ENCODE data around the gene CUEDC2. TPM values are rescaled to one million over a fixed set of nuclear protein-coding genes. Genes with fewer than 3 reads are reported as not detected.

CUEDC2 gene
- total and polyA plus RNA-seq, 2 donors (not counting 1 experiment from before 2014, with no cell fraction given) = 60.8 to 62.3 TPM

DNA sequence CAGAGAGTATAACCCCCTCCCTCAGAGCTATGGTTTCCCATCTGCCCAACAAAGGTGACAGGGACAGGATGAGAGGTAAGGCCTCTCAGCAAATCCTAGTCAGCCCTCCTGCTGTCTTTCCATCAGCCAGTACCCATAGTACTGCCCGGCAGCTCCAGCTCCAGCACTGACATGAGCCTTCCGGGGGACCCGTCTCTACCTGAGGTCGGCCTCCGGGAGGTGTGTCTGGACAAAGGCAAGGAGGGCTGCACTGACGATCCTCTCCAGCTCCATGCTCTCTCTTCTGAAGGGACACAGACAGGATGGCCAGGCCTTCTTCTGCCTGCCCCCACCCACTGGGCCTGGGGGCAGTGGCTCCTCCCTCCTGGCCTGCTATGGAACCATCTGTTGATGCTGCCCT is 7.5 kb downstream of the CUEDC2 start:
- no peaks in the 10 kb centered on the region for H3K27me3 ChIP-seq (ENCODE audit: control insufficient read depth, insufficient read depth, low read length)

DNA sequence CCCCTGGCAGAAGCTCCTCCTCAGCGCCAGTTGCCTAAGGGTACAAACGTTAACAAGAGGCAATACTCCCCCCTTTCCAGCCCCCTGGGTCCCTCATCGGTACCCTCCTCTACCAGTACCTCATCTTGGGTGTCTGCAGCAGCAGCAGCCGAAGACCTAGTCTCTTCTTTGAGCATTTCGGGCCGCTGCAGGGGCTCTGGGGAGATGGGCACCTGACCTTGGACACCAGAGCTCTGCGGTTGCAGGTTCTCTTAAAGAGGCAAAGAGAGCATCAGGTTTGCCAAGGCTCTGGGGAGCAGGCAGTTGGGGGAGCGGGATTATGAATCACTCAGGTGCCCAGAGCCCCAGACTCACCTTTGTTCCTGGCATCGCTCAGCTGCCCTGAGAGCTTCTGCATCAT is 8.2 kb downstream of the CUEDC2 start:
- Histone ChIP-seq H2AFZ (ENCODE audit: low read length) (no peak overlapping the region), H3K27ac (ENCODE audit: insufficient read depth, low read length) (no peak overlapping the region), H3K36me3 (ENCODE audit: control insufficient read depth, insufficient read depth, low read length) (peaks cover 11% of the 10 kb centered on the region), H3K9ac (ENCODE audit: insufficient read depth, low read length) (no peak overlapping the region), H3K4me2 (ENCODE audit: extremely low read depth, insufficient read depth, low read length) (no peak overlapping the region), H3K79me2 (ENCODE audit: control insufficient read depth, insufficient read depth, low read length) (peaks cover 3% of the 10 kb centered on the region), H3K9me3 (ENCODE audit: control insufficient read depth, insufficient read depth, low read depth, low read length) (no peaks in the 10 kb centered on the region), H4K20me1 (ENCODE audit: control insufficient read depth, extremely low read depth, insufficient read depth, low read length) (peaks cover 2% of the 10 kb centered on the region), H3K4me1 (ENCODE audit: control insufficient read depth, extremely low read depth, insufficient read depth, low read length) (peaks cover 24% of the 10 kb centered on the region), H3K4me3 (replicated peaks in 1 of 4; ENCODE audit: control extremely low read depth in 1 of 4, insufficient read depth in 1 of 4, low read depth in 3 of 4, low read length in 4 of 4) (no peak overlapping the region), H3K27me3 (ENCODE audit: control insufficient read depth, insufficient read depth, low read length) (peaks cover 3% of the 10 kb centered on the region)
- DNase-seq (ENCODE audit: low read depth in 2 of 2) = no peak
- TF ChIP-seq, protein P1, sequence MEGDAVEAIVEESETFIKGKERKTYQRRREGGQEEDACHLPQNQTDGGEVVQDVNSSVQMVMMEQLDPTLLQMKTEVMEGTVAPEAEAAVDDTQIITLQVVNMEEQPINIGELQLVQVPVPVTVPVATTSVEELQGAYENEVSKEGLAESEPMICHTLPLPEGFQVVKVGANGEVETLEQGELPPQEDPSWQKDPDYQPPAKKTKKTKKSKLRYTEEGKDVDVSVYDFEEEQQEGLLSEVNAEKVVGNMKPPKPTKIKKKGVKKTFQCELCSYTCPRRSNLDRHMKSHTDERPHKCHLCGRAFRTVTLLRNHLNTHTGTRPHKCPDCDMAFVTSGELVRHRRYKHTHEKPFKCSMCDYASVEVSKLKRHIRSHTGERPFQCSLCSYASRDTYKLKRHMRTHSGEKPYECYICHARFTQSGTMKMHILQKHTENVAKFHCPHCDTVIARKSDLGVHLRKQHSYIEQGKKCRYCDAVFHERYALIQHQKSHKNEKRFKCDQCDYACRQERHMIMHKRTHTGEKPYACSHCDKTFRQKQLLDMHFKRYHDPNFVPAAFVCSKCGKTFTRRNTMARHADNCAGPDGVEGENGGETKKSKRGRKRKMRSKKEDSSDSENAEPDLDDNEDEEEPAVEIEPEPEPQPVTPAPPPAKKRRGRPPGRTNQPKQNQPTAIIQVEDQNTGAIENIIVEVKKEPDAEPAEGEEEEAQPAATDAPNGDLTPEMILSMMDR (conservative IDR thresholded peaks at IDR 0.05 in 1 of 2, IDR thresholded peaks at IDR 0.05 in 1 of 2; ENCODE audit: low read depth in 1 of 2, low read length in 2 of 2) = no peak
- TF ChIP-seq EZH2 (IDR thresholded peaks at IDR 0.05; ENCODE audit: low read length, missing control alignments) = no peak

More for the DNA sequence above, 7.5 kb downstream of the CUEDC2 start:
- Histone ChIP-seq H3K9me3 (ENCODE audit: control insufficient read depth, insufficient read depth, low read depth, low read length) (no peaks in the 10 kb centered on the region), H3K4me2 (ENCODE audit: extremely low read depth, insufficient read depth, low read length) (no peak overlapping the region), H3K9ac (ENCODE audit: insufficient read depth, low read length) (no peak overlapping the region), H3K27ac (ENCODE audit: insufficient read depth, low read length) (no peak overlapping the region), H4K20me1 (ENCODE audit: control insufficient read depth, extremely low read depth, insufficient read depth, low read length) (peaks cover 2% of the 10 kb centered on the region), H3K79me2 (ENCODE audit: control insufficient read depth, insufficient read depth, low read length) (peaks cover 3% of the 10 kb centered on the region), H3K4me1 (ENCODE audit: control insufficient read depth, extremely low read depth, insufficient read depth, low read length) (peaks cover 20% of the 10 kb centered on the region), H2AFZ (ENCODE audit: low read length) (no peak overlapping the region), H3K4me3 (replicated peaks in 1 of 4; ENCODE audit: control extremely low read depth in 1 of 4, insufficient read depth in 1 of 4, low read depth in 3 of 4, low read length in 4 of 4) (no peak overlapping the region), H3K36me3 (ENCODE audit: control insufficient read depth, insufficient read depth, low read length) (peaks cover 11% of the 10 kb centered on the region)
- no peak for TF ChIP-seq EZH2 (IDR thresholded peaks at IDR 0.05; ENCODE audit: low read length, missing control alignments)
- TF ChIP-seq, protein P1 (conservative IDR thresholded peaks at IDR 0.05 in 1 of 2, IDR thresholded peaks at IDR 0.05 in 1 of 2; ENCODE audit: low read depth in 1 of 2, low read length in 2 of 2) = no peak
- DNase-seq (ENCODE audit: low read depth in 2 of 2) = no peak

DNA sequence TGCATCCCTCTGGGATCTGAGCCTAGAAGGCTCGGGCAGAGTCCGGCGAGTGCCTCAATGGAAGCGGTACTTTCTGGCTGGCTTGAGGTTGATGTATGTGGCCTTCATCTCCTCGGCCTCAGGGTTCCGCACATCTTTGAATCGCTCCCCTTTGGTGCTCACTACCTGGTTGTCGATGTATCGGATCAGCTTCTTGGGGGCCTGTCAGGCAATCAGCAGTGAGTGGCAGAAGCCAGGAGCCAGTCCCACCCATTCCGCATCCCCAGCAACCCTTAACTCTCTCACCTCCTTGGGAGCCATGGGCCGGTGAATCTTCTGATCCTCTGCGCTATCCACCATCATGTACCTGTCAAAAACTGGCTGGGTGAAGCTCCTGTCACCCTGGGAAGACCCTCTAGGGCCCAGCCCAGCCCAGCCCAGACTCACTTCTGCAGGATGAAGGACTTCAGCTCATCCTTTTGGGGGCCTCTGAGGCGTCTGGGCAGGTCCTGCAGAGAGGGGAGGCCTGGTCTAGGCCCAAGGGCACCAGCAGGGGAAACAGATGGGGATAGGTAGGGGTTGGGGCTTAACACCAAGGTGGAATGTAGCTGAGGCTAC is 8.9 kb downstream of the CUEDC2 start:
- peaks cover 24% of the 10 kb centered on the region for H3K4me1 ChIP-seq (ENCODE audit: control insufficient read depth, extremely low read depth, insufficient read depth, low read length)
- H2AFZ ChIP-seq (ENCODE audit: low read length) = no peak overlapping the region
- H3K9me3 ChIP-seq (ENCODE audit: control insufficient read depth, insufficient read depth, low read depth, low read length) = no peaks in the 10 kb centered on the region
- no peak for DNase-seq (ENCODE audit: low read depth in 2 of 2)
- H3K4me3 ChIP-seq (replicated peaks in 1 of 4; ENCODE audit: control extremely low read depth in 1 of 4, insufficient read depth in 1 of 4, low read depth in 3 of 4, low read length in 4 of 4) = no peak overlapping the region
- H3K27ac ChIP-seq (ENCODE audit: insufficient read depth, low read length) = no peak overlapping the region
- no peak overlapping the region for H3K4me2 ChIP-seq (ENCODE audit: extremely low read depth, insufficient read depth, low read length)
- peaks cover 3% of the 10 kb centered on the region for H3K79me2 ChIP-seq (ENCODE audit: control insufficient read depth, insufficient read depth, low read length)
- H4K20me1 ChIP-seq (ENCODE audit: control insufficient read depth, extremely low read depth, insufficient read depth, low read length) = peaks cover 2% of the 10 kb centered on the region
- no peak overlapping the region for H3K9ac ChIP-seq (ENCODE audit: insufficient read depth, low read length)
- no peak for TF ChIP-seq EZH2 (IDR thresholded peaks at IDR 0.05; ENCODE audit: low read length, missing control alignments)
- TF ChIP-seq, protein P1 (conservative IDR thresholded peaks at IDR 0.05 in 1 of 2, IDR thresholded peaks at IDR 0.05 in 1 of 2; ENCODE audit: low read depth in 1 of 2, low read length in 2 of 2) = no peak
- peaks cover 11% of the 10 kb centered on the region for H3K36me3 ChIP-seq (ENCODE audit: control insufficient read depth, insufficient read depth, low read length)
- peaks cover 7% of the 10 kb centered on the region for H3K27me3 ChIP-seq (ENCODE audit: control insufficient read depth, insufficient read depth, low read length)

All from fibroblast of lung (primary cell).